Neural cell (in vitro differentiated cells): ENCODE results near the gene GPR141.

Source experiments
- EP300 ChIP-seq: fragments of 450-650 bp; conservative IDR thresholded peaks from 2 replicates; pipeline ENCODE4 v1.6.1; 2014; ENCODE audit warnings: antibody characterized with exemption, mild to moderate bottlenecking, moderate library complexity; ENCODE audit not compliant: poor library complexity, severe bottlenecking
- EZH2 ChIP-seq: fragments of 200-600, 300-800 bp; shearing (Covaris generic), sonication (generic); IDR thresholded peaks from 2 replicates; pipeline ENCODE4 v1.6.1; 2014; ENCODE audit warnings: antibody characterized with exemption, low read length, borderline replicate concordance, mild to moderate bottlenecking; ENCODE audit not compliant: insufficient read depth, poor library complexity, severe bottlenecking
- MXI1 ChIP-seq: fragments of 450-650 bp; conservative IDR thresholded peaks from 2 replicates; pipeline ENCODE4 v1.6.1; 2014; ENCODE audit warnings: antibody characterized with exemption, mild to moderate bottlenecking; ENCODE audit not compliant: poor library complexity, severe bottlenecking
- POLR2AphosphoS5 ChIP-seq: IDR thresholded peaks from 2 replicates; pipeline ENCODE4 v1.6.1; 2012
- RAD21 ChIP-seq: fragments of 450-650 bp; conservative IDR thresholded peaks from 2 replicates; pipeline ENCODE4 v1.6.1; 2014; ENCODE audit warnings: antibody characterized with exemption, mild to moderate bottlenecking, moderate library complexity
- SMC3 ChIP-seq: fragments of 450-650 bp; conservative IDR thresholded peaks from 2 replicates; pipeline ENCODE4 v1.6.1; 2014; ENCODE audit warnings: antibody characterized with exemption, mild to moderate bottlenecking, moderate library complexity; ENCODE audit not compliant: poor library complexity
- TAF1 ChIP-seq: IDR thresholded peaks from 2 replicates; pipeline ENCODE4 v1.6.1; 2012; ENCODE audit warnings: low read depth
- TF ChIP-seq, protein P1 (sequence below): fragments of 450-650 bp; IDR thresholded peaks from 2 replicates; pipeline ENCODE4 v1.5.1; 2014; ENCODE audit warnings: antibody characterized with exemption, mild to moderate bottlenecking, moderate library complexity; ENCODE audit not compliant: poor library complexity, severe bottlenecking
- TF ChIP-seq, protein P2 (sequence below): IDR thresholded peaks from 2 replicates; pipeline ENCODE4 v1.6.1; 2012; ENCODE audit warnings: borderline replicate concordance

DNA sequence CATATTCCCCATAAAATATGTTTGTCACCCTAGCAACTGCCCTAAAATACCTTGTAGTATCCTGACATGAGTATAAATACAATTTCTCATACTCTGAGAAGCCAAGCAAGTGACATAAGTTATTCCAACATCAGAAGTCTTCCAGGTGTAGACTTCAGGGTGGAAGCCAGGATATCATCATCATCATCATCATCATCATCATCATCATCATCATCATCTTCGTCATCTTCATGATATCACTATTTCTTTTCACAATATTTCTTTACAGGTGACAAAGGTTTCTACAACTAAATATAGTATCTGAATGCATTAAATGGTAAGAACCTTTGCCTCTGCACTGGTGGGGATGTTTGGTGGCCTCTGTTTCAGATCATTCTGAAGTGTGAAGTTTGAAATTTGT is 10.0 kb upstream of the GPR141 start:
- TF ChIP-seq, protein P1, sequence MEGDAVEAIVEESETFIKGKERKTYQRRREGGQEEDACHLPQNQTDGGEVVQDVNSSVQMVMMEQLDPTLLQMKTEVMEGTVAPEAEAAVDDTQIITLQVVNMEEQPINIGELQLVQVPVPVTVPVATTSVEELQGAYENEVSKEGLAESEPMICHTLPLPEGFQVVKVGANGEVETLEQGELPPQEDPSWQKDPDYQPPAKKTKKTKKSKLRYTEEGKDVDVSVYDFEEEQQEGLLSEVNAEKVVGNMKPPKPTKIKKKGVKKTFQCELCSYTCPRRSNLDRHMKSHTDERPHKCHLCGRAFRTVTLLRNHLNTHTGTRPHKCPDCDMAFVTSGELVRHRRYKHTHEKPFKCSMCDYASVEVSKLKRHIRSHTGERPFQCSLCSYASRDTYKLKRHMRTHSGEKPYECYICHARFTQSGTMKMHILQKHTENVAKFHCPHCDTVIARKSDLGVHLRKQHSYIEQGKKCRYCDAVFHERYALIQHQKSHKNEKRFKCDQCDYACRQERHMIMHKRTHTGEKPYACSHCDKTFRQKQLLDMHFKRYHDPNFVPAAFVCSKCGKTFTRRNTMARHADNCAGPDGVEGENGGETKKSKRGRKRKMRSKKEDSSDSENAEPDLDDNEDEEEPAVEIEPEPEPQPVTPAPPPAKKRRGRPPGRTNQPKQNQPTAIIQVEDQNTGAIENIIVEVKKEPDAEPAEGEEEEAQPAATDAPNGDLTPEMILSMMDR = no peak
- TF ChIP-seq, protein P2, sequence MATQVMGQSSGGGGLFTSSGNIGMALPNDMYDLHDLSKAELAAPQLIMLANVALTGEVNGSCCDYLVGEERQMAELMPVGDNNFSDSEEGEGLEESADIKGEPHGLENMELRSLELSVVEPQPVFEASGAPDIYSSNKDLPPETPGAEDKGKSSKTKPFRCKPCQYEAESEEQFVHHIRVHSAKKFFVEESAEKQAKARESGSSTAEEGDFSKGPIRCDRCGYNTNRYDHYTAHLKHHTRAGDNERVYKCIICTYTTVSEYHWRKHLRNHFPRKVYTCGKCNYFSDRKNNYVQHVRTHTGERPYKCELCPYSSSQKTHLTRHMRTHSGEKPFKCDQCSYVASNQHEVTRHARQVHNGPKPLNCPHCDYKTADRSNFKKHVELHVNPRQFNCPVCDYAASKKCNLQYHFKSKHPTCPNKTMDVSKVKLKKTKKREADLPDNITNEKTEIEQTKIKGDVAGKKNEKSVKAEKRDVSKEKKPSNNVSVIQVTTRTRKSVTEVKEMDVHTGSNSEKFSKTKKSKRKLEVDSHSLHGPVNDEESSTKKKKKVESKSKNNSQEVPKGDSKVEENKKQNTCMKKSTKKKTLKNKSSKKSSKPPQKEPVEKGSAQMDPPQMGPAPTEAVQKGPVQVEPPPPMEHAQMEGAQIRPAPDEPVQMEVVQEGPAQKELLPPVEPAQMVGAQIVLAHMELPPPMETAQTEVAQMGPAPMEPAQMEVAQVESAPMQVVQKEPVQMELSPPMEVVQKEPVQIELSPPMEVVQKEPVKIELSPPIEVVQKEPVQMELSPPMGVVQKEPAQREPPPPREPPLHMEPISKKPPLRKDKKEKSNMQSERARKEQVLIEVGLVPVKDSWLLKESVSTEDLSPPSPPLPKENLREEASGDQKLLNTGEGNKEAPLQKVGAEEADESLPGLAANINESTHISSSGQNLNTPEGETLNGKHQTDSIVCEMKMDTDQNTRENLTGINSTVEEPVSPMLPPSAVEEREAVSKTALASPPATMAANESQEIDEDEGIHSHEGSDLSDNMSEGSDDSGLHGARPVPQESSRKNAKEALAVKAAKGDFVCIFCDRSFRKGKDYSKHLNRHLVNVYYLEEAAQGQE = no peak
- TF ChIP-seq TAF1 (no peak), POLR2AphosphoS5 (no peak), EZH2 (no peak), RAD21 (no peak), EP300 (no peak), SMC3 (no peak), MXI1 (no peak)
